Osteoblast (primary cell): ENCODE data around the gene OR10K1. TPM values are rescaled to one million over a fixed set of nuclear protein-coding genes. Genes with fewer than 3 reads are reported as not detected.

Source experiments
- DNase-seq: peaks from one replicate; pipeline ENCODE4 v3.0.0; 2011; ENCODE audit warnings: low spot score, mixed read lengths; ENCODE audit not compliant: insufficient read length; ENCODE audit errors: missing footprints
- H2AFZ ChIP-seq: 2 replicates; pipeline ENCODE4 v1.6.0; 2011; ENCODE audit warnings: mild to moderate bottlenecking, low read length
- H3K27ac ChIP-seq: 2 replicates; pipeline ENCODE4 v1.5.1; 2011; ENCODE audit warnings: mild to moderate bottlenecking, low read depth, low read length, moderate library complexity
- H3K27me3 ChIP-seq: 2 replicates; pipeline ENCODE4 v1.6.0; 2012; ENCODE audit warnings: mild to moderate bottlenecking, control low read depth, inconsistent platforms, low read length, moderate library complexity; ENCODE audit not compliant: insufficient read depth
- H3K36me3 ChIP-seq: 2 replicates; pipeline ENCODE4 v1.5.1; 2011; ENCODE audit warnings: mild to moderate bottlenecking, low read length, control low read depth, moderate library complexity; ENCODE audit not compliant: insufficient read depth
- H3K4me1 ChIP-seq: 2 replicates; pipeline ENCODE4 v1.5.1; 2011; ENCODE audit warnings: mild to moderate bottlenecking, low read length, control low read depth, moderate library complexity; ENCODE audit not compliant: insufficient read depth
- H3K4me2 ChIP-seq: 2 replicates; pipeline ENCODE4 v1.6.0; 2011; ENCODE audit warnings: mild to moderate bottlenecking, low read length; ENCODE audit not compliant: insufficient read depth
- H3K4me3 ChIP-seq: fragments of 200-600 bp; sonication (generic); 3 replicates; pipeline ENCODE4 v1.5.1; 2012; ENCODE audit warnings: mild to moderate bottlenecking, low read length, inconsistent platforms; ENCODE audit not compliant: insufficient read depth
- H3K79me2 ChIP-seq: 2 replicates; pipeline ENCODE4 v1.6.0; 2012; ENCODE audit warnings: mild to moderate bottlenecking, low read length, control low read depth, inconsistent platforms; ENCODE audit not compliant: insufficient read depth
- H3K9me3 ChIP-seq: 2 replicates; pipeline ENCODE4 v1.5.1; 2011; ENCODE audit warnings: low read depth, low read length, control low read depth
- H4K20me1 ChIP-seq: 2 replicates; pipeline ENCODE4 v1.6.0; 2012; ENCODE audit warnings: mild to moderate bottlenecking, low read length, control low read depth; ENCODE audit not compliant: insufficient read depth
- CTCF ChIP-seq: IDR thresholded peaks from 2 replicates; pipeline ENCODE4 v1.5.1; 2011; ENCODE audit warnings: mild to moderate bottlenecking, low read depth, low read length, moderate library complexity; ENCODE audit errors: extremely low read depth
- total RNA-seq: library from RNA; depleted of rRNA; stranded (reverse); fragments of >200 nt; gene quantifications from 2 replicates; pipeline ENCODE4 v1.2.3, GENCODE V29; 2012

The OR10K1 gene
- total RNA-seq, 1 donor, result not detected

- no peaks in the 10 kb centered on the region for H3K27me3 ChIP-seq
- DNase-seq, result no peak
- no peaks in the 10 kb centered on the region for H3K79me2 ChIP-seq
- H3K27ac ChIP-seq, result no peak overlapping the region
- no peaks in the 10 kb centered on the region for H3K4me1 ChIP-seq
- no peaks in the 10 kb centered on the region for H3K9me3 ChIP-seq
- H3K4me2 ChIP-seq, result no peak overlapping the region
- no peak overlapping the region for H3K4me3 ChIP-seq
- no peaks in the 10 kb centered on the region for H3K36me3 ChIP-seq
- H2AFZ ChIP-seq, result no peak overlapping the region
- no peaks in the 10 kb centered on the region for H4K20me1 ChIP-seq
- TF ChIP-seq CTCF, result no peak
Observed at GRCh38 chr1:158494796-158495195, 33.2 kb downstream of the OR10K1 start.

GRCh38 chr1:158496374-158496773 is 34.7 kb downstream of the OR10K1 start:
- no peak for DNase-seq
- TF ChIP-seq CTCF, result peak; percentile 9
- no peaks in the 10 kb centered on the region for H3K9me3 ChIP-seq

DNA sequence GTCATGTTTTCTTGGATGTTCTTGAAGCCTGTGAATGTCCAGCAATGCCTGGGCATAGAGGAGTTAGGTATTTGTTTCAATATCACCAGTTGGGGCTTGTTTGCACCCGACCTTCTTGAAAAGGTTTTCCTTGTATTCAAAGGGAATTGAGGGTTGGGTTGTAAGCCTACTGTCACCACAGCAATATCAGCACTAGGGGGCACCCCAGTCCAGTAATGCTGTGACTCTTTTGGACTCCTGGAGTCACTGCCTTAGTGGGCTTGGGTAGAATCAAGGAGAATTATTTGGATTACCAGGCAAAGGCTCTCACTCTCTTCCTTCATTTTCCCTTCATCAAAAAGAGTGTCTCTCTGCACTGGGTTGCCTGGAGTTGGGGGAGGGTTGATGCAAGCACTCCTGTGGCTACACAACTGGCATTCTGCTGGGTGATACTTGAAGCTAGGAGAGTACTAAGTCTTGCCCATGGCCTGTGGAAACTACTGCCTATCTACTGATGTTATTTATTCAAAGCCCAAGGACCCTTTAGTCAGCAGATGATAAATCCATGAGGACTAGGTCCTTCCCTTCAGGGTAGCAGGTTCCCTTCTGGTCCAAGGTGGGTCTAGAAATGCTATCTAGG is 44.8 kb downstream of the OR10K1 start:
- peak; percentile 5 for DNase-seq
- TF ChIP-seq CTCF, result peak; percentile 52
- no peak overlapping the region for H2AFZ ChIP-seq

More at GRCh38 chr1:158496374-158496773, 34.7 kb downstream of the OR10K1 start:
- no peaks in the 10 kb centered on the region for H3K4me1 ChIP-seq
- H3K4me2 ChIP-seq, result no peak overlapping the region
- H2AFZ ChIP-seq, result no peak overlapping the region
- H3K79me2 ChIP-seq, result no peaks in the 10 kb centered on the region
- H3K27me3 ChIP-seq, result no peaks in the 10 kb centered on the region
- H3K27ac ChIP-seq, result no peak overlapping the region
- H3K36me3 ChIP-seq, result no peaks in the 10 kb centered on the region
- H3K4me3 ChIP-seq, result no peak overlapping the region
- no peaks in the 10 kb centered on the region for H4K20me1 ChIP-seq

GRCh38 chr1:158507511-158507910 is 45.9 kb downstream of the OR10K1 start:
- no peaks in the 10 kb centered on the region for H3K27me3 ChIP-seq

More for the DNA sequence above, 44.8 kb downstream of the OR10K1 start:
- no peaks in the 10 kb centered on the region for H3K4me1 ChIP-seq
- H3K27me3 ChIP-seq, result no peaks in the 10 kb centered on the region
- no peaks in the 10 kb centered on the region for H3K9me3 ChIP-seq
- H3K4me2 ChIP-seq, result no peak overlapping the region
- H3K27ac ChIP-seq, result no peak overlapping the region
- H3K4me3 ChIP-seq, result no peak overlapping the region
- no peaks in the 10 kb centered on the region for H3K36me3 ChIP-seq
- H3K79me2 ChIP-seq, result no peaks in the 10 kb centered on the region
- no peaks in the 10 kb centered on the region for H4K20me1 ChIP-seq

More at GRCh38 chr1:158507511-158507910, 45.9 kb downstream of the OR10K1 start:
- no peak for DNase-seq
- Histone ChIP-seq H3K4me1 (no peaks in the 10 kb centered on the region), H3K4me2 (no peak overlapping the region), H3K36me3 (no peaks in the 10 kb centered on the region), H4K20me1 (no peaks in the 10 kb centered on the region), H3K79me2 (no peaks in the 10 kb centered on the region), H3K27ac (no peak overlapping the region), H3K9me3 (no peaks in the 10 kb centered on the region), H3K4me3 (no peak overlapping the region), H2AFZ (no peak overlapping the region)
- no peak for TF ChIP-seq CTCF
